ENCODE measurements around the gene C16orf82.

The C16orf82 gene

GRCh38 chr16:27096375-27096774 is 29.6 kb downstream of the C16orf82 start:
- no peak for DNase-seq

DNA sequence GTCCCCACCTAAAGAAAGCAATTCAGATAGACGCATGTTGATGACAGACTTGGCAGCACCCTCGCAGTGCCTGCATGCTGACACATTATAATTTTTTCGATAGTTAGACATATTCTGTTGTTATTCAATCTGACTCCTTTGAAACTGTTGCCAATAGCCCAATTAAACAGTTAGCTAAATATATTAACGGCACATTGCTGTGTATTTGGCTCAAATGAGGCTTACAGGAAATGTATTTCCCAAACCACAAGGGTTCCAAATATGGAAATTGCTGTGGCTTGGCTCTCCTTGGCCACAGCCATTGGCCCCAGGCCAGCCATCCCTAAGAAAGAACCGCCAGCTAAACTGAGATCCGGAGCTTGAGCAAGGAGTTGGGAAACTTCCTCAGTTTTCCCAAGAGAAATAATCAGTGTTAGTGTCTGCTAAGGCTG is 31.1 kb downstream of the C16orf82 start:
- no peak for DNase-seq

DNA sequence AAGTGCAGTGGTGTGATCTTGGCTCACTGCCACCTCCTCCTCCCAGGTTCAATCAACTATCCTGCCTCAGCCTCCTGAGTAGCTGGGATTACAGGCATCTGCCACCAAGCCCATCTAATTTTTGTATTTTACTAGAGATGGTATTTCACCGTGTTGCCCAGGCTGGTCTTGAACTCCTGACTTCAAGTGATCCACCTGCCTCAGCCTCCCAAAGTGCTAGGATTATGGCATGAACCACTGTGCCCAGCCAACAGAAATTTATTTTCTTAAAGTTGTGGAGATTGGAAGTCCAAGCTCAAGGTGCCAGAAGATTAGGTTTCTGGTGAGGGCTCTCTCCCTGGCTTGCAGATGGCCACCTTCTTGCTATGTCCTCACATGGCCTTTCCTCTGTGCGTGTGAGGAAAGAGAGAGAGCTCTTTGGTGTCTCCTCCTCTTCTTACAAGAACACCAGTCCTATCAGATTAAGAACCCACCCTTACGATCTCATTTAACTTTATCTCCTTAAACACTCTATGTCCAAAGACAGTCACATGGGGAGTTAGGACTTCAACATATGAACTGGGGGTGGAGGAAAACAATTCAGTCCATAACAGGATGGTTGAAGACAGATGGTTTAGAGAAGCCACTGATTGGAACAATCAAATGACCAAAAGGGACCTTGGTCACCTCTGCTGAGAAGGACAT is 31.8 kb downstream of the C16orf82 start:
- no peak for DNase-seq

DNA sequence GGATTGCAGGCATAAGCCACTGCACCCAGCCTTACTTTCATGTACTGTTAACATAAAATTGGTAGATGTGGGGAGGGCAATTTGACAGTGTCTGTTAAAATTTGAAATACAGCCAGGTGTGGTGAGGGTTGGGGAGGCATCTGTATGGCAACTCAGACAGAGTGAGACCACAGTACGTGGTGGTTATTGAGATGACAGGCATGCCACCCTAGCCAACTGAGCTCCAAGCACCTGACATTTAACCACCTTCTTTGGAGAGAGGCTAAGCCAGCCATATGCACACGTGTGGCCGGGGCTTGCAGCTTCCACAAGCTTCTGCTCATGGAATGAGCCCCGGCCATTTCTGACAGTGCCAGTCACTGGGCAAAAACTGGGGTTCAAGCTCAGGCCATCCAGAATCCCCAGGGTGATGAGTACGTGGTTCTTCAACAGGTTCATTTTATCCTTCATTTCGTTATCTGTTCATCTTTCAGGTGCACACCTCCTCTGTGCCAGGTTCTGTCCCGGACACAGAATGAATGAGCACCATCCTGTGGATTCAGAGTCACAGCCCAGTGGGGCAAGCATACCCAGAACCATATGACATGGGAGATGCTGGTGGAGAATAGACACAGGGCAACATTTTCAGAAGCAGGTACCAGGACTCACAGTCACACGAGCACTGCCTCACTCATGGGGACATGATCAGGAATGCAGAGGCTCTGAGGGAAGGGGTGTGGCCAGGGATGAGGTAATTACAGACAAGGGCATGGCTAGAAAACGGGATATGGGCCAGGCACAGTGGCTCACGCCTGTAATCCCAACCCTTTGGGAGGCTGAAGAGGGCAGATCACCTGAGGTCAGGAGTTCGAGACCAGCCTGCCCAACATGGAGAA is 36.2 kb downstream of the C16orf82 start:
- DNase-seq = no peak

GRCh38 chr16:27103954-27104353 is 37.2 kb downstream of the C16orf82 start:
- DNase-seq = no peak

DNA sequence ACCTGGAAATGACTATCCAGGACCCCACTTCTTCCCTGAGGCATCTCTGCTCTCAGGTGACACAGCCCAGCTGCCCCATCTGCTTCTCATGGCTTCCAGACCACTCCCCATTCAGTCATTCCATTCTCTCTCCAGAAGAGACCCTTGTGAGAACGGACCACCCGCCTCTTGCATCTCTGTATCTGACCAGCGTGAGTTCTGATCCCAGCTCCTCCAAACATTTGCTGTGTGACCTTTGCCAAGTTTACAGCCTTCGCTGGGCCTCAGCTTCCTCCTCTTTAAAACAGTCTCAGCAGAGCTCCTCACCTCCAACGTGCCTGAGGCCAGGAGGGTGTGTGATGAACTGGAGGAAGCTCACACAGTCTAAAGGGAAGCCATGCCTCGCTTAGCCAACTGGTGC is 39.6 kb downstream of the C16orf82 start:
- DNase-seq = no peak

DNA sequence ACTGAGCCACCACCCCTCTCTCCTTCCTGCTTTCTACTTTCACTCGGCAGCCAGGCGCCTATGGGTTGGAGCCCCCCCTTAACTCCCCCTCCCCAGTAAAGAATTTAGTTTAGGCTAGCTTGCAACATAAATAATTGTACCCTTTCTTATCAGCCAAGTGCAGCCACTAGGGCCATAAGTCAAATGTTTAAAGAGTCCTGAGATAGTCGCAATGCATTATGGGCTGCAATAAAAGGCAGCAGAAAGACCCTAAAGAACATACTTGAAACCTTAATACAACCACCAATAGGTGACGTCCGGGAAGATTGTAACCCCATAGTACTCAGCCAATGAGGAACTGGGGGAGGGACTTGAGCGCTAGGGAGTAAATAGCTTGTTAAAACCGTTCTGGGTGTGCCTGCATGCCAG is 40.5 kb downstream of the C16orf82 start:
- no peak for DNase-seq

GRCh38 chr16:27108051-27108770 is 41.5 kb downstream of the C16orf82 start:
- DNase-seq = no peak

- DNase-seq = no peak
Measured at GRCh38 chr16:27108826-27109665, 42.3 kb downstream of the C16orf82 start.

DNA sequence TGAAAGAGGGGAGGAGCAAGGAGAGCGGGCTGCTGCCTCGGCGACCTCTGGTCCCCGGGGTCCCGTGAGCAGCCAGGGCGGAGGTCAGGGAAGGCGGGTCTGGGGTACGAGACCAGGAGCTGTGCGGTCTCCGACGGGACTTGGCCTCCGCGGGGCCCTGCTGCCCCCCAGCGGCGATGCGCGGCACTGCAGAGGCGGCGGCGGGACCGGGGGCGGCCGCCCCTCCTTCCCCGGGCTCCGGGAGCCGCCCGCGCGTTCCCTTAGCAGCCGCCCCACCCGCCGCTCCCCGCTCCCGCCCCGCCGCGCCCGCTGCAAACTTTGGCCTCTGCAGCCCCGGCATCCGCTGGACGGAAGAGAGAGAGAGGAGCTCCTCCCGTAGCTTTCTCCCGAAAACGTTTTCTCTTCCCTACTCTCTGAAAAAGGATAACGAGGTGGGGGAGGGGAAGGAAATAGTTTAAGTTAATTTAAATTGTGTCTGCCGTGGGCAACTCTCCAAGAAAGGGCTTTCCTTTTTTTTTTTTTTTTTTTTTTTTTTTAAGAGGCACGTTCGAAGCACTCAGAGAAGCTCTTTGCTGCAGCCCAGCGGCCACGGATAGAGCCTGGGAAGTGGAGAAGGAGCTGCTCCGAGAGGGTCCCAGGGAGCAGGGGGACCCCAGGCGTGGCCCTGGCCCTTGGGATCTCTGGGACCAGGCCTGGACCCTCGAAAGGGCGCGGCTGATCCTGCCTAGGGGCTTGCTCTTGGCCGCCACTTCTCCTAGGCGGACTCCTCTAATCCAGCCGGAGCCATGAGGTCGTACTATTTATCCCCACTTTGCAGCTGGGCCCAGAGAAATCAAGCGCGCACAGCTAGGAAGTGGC is 43.2 kb downstream of the C16orf82 start:
- DNase-seq = peak; percentile 28

DNA sequence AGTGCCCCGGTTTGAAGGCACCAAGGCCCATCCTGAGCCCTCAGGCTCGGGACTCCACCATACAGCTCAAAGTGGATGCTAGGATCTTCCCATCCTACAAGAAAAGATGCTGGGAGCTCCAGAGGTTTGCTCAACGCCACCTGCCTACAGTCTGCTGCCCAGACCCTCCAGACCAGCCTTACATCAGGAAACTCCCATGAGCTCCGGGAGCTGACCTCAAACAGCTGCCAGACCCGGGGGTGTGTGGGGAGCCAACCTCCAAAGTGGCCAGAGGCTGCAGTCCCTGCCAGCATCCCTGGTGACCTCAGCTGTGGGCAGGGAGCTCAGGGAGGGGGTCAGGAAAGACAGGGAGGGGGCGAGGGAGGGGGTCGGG is 43.8 kb downstream of the C16orf82 start:
- DNase-seq = no peak

- no peak for DNase-seq
Measured at GRCh38 chr16:27111486-27111885, 44.8 kb downstream of the C16orf82 start.

DNA sequence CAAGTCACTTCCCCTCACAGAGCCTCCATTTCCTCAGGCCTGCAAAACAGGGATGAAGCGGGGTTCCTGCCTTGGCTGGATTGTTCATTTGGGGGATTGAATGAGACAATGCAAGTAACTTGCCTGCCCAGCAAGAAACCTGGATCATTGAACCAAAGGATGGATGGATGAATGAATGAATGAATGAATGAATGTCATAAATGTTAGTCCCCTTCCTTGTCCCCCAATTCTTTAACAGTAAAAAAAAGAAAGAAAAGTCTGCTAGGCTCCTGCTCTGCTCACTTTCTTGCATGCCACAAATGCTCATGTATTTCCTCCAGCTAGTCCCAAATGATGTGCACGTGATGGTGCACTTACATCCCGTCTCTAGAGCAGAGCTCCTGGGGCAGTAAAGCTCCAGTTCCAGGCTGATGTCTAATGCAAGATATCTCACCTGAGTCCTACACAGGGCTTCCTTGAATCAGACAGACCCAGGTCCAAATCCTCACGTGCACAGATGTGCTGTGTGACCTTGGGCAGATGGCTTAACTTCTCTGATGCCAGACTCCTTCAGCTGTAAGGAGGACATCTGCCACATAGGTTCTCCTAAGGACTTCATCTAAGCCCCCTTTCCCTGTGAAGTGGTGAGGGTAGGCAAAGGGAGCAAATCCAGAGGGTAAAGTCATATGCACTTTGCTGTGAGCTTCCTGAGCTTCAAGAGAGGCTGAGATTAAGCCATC is 45.5 kb downstream of the C16orf82 start:
- DNase-seq = no peak

DNA sequence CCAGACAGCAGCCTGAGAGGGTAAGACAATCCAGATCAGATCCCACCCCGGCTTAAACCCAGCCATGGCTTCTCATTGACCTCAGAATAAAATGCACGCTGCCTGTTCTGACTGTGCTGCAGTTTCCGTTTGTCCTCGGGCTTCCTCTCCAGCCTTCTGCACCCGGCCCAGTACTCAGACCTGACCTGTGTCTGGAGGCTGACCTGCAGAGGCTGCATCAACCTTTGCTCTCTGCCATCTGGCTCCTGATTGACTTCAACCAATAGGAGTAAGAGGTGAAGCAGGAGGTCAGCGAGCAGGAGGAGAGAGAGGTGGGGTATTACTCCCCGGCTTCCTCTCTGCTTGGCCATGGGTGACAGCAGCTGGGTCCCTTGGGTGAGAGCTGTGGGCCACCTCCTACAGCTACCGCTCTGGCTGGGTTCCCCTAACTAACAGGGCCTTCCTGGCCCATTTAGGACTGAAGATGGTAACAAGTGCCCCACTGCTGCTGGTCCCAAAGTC is 46.7 kb downstream of the C16orf82 start:
- no peak for DNase-seq

- no peak for DNase-seq
Measured at GRCh38 chr16:27114006-27114405, 47.3 kb downstream of the C16orf82 start.

DNA sequence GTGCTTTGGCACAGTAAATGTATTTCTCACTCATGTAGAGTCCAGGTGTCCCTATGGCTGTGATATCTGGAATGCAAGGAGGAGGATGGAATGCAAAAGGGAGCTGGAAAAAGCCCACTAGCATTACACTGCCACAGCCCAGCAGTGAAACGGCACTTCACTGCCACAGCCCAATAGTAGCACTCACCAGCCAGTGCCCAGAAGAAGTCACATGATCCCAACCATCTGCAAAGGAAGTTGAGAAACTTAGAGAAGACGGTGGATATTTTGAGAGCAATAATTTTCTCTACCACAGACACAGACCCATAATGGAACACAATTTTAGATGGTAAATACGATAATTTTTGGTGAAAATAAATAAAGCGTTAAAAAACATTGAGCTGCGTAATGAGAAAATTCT is 51.8 kb downstream of the C16orf82 start:
- no peak for DNase-seq

Measured in inflammatory macrophage treated with lipopolysaccharide for 4 hours (primary cell).